Ishikawa (cell line): ENCODE data around the gene A2ML1.

Experiments
- CREB1 ChIP-seq: IDR thresholded peaks from 2 replicates; pipeline ENCODE4 v1.6.1; 2012; ENCODE audit warnings: low read depth
- EGR1 ChIP-seq: IDR thresholded peaks from 2 replicates; pipeline ENCODE4 v1.6.1; 2012
- EP300 ChIP-seq: IDR thresholded peaks from 2 replicates; pipeline ENCODE4 v1.6.1; 2012; ENCODE audit warnings: borderline replicate concordance
- FOXM1 ChIP-seq: IDR thresholded peaks from 2 replicates; pipeline ENCODE4 v1.6.1; 2012; ENCODE audit warnings: low read depth, borderline replicate concordance
- YY1 ChIP-seq: IDR thresholded peaks from 2 replicates; pipeline ENCODE4 v1.6.1; 2012; ENCODE audit warnings: low read depth
- TF ChIP-seq, protein P1 (sequence below): IDR thresholded peaks from 2 replicates; pipeline ENCODE4 v1.6.1; 2012
- TF ChIP-seq, protein P2 (sequence below): IDR thresholded peaks from 2 replicates; pipeline ENCODE4 v1.6.1; 2012; ENCODE audit warnings: low read depth, mild to moderate bottlenecking

DNA sequence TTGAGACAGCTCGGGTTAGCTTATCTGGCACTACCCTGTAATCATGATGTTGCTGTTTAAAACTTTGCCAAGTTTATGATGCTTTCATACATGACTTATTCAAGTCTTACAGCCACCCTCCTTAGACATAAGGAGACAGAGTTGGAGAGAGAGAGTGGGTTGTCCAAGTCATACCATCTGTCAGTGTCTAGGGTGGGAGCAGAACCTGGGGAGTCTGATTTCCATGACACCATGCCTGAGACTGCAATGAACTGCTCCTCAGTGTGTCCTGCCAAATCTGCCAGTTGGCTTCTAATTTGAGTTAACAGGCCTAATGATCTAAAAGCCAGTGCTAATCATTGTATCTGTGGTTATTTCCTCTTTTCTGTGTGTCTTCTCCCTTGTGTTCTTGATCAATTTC, 48.2 kb downstream of the A2ML1 start:
- TF ChIP-seq YY1 = no peak
- no peak for TF ChIP-seq CREB1
- no peak for TF ChIP-seq EGR1
- TF ChIP-seq, protein P1, sequence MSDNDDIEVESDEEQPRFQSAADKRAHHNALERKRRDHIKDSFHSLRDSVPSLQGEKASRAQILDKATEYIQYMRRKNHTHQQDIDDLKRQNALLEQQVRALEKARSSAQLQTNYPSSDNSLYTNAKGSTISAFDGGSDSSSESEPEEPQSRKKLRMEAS = no peak
- TF ChIP-seq FOXM1 = no peak
- TF ChIP-seq, protein P2, sequence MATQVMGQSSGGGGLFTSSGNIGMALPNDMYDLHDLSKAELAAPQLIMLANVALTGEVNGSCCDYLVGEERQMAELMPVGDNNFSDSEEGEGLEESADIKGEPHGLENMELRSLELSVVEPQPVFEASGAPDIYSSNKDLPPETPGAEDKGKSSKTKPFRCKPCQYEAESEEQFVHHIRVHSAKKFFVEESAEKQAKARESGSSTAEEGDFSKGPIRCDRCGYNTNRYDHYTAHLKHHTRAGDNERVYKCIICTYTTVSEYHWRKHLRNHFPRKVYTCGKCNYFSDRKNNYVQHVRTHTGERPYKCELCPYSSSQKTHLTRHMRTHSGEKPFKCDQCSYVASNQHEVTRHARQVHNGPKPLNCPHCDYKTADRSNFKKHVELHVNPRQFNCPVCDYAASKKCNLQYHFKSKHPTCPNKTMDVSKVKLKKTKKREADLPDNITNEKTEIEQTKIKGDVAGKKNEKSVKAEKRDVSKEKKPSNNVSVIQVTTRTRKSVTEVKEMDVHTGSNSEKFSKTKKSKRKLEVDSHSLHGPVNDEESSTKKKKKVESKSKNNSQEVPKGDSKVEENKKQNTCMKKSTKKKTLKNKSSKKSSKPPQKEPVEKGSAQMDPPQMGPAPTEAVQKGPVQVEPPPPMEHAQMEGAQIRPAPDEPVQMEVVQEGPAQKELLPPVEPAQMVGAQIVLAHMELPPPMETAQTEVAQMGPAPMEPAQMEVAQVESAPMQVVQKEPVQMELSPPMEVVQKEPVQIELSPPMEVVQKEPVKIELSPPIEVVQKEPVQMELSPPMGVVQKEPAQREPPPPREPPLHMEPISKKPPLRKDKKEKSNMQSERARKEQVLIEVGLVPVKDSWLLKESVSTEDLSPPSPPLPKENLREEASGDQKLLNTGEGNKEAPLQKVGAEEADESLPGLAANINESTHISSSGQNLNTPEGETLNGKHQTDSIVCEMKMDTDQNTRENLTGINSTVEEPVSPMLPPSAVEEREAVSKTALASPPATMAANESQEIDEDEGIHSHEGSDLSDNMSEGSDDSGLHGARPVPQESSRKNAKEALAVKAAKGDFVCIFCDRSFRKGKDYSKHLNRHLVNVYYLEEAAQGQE = no peak
- no peak for TF ChIP-seq EP300
